ENCODE measurements around the gene CGNL1.

The CGNL1 gene

DNA sequence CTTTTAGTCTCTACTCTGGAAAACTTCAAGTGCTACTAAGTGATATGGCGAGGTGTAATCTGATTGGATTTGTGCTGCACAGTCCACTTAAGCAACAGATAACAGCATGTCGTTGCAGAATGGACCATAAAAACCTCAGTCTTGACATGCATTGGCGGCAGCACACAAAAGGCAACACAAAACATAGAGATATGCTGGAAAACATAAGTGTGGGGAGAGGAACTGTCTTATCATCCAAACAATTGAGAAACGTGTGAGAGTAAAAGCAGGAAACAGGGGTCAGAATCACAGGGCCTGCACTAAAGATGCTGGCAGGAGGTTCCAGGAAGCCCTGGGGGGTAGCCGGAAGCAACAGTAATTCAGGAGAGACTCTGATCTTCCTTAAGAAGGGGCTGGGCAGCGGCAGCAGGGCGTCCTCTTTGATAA, 82.1 kb downstream of the CGNL1 start:
- no peak for DNase-seq

DNA sequence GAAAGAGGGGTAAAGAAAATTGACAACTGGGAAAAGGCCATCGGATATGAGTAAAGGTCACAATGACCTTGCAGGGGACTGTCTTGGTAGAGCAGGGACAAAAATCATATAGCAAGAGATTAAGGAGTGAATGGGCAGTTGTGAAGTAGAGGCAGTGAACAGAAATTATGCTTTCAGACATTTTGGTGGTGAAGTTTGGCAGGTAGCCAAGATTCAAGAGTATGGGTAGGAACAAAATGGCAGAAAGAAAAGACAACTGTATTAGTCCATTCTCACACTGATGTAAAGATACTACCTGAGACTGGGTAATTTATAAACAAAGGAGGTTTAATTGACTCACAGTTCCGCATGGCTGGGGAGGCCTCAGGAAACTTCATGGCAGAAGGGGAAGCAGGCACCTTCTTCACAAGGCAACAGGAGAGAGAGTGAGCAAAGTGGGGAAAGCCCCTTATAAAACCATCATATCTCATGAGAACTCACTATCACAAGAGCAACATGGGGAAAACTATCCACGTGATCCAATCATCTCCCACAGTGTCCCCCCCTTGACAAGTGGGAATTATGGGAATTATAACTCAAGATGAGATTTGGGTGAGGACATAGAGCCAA, 84.0 kb downstream of the CGNL1 start:
- no peak for DNase-seq

DNA sequence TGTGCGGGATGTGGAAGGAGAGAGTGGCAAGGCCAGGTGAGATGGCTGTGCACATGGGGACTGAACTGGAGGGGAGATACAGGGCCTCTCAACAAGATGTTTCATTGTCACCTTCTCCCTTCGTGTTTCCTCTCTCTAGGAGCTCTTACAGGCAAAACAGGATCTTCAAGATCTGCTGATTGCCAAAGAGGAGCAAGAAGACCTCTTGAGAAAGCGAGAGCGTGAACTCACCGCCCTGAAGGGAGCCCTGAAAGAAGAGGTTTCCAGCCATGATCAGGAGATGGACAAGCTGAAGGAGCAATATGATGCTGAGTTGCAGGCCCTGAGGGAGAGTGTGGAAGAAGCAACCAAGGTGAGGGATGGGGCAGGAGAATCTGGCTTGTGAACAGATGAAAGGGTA, 85.2 kb downstream of the CGNL1 start:
- no peak for DNase-seq

DNA sequence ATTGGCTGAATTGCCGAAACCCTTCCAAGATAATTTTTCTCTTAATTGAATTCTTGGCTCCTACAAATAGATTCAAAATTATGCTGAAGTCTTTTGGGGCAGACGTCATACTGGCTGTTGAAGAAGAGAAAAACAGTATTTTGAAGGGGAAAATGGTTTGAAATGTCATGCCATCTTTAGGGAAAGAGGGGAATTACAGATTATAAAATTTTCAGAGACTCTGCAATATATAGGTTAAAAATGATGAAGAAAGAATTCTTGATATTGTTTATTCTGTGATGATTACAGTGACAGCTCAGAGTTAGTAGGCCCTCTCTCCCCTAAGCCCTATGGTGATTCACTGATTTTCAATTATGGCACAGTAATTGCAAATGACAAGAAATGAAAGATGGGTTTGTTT, 86.1 kb downstream of the CGNL1 start:
- no peak for DNase-seq

DNA sequence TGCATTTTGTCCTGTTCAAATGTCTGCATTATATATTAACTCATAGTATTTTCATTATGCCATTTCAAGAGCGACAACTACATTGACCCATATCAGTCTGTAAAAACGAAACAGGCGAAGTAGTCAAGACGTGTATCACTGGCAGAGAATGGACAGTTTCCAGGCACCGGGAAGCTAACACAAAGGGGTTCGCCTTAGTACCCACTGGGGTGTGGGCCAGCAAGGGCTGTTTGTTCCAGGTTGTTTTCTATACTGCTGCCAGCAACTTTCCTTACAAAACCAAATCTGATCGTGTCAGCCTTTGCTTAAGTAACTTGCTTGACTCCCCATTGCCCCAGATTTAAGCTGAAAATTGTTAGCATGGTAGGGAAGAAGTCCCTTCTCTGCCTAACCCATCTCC, 87.1 kb downstream of the CGNL1 start:
- DNase-seq: no peak

DNA sequence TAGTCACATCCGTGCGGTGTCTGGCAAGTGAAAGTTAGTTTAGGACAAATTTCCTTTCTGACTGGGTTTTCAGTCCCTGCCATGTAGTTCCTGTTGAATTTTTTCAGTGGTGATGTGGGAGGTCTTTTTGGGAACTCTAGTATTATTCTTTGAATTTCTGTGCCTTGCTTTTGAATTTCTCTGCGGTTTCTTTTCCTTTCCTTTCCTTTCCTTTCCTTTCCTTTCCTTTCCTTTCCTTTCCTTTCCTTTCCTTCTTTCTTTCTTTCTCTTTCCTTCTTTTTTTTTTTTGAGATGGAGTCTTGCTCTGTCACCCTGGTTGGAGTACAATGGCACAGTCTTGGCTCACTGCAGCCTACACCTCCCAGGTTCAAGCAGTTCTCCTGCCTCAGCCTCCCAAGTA, 88.2 kb downstream of the CGNL1 start:
- no peak for DNase-seq

DNA sequence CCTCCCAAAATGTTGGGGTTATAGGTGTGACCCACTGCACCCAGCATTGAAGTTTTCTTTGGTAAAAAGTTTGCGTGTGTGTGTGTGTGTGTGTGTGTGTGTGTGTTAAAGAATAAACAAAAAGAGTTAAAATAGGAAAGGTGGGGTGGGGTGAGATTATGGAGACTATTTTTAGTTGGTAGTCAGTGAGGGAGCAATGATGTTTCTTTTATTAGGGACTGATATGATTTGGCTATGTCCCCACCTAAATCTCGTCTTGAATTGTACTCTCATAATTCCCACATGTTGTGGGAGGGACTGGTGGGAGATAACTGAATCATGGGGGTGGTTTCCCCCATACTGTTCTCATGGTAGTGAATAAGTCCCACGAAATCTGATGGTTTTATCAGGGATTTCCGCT, 92.2 kb downstream of the CGNL1 start:
- no peak for DNase-seq

DNA sequence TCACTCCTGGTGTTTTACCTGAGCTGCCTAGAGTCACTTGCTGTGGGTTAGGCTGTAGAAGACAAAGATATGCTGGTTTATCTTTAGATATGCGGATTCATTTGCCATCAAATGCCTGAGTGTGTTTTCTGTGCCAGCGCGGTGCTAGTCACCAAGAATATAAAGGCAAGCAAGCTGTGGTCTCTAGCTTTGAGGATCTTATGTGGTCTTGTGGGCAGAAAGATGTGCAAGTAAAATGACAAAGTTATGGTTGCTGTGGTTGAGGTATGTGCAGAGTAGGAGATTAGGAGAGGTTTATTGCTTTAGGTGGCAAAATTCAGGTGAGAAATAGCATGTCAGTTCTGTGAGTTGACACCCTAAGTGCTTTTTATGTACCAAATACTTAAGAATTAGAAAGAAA, 94.2 kb downstream of the CGNL1 start:
- DNase-seq: no peak

DNA sequence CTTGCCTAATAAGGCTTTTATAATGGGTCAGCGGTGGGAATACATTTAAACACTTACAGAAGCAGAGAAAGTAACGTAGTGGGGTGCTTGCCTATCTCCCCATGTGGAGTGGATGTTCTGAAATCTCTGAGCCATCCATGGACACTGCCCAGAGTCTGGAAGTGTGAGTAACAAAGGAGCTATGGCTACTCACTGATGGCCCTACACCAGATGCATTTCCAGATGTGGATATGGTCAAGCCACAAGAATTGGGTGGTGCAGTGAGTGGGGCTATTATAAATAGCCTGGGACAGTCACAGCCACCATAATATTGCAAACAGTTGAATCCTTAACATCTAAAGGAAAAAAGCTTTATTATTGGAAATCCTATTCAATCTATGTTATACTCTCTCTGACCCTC, 96.6 kb downstream of the CGNL1 start:
- no peak for DNase-seq

DNA sequence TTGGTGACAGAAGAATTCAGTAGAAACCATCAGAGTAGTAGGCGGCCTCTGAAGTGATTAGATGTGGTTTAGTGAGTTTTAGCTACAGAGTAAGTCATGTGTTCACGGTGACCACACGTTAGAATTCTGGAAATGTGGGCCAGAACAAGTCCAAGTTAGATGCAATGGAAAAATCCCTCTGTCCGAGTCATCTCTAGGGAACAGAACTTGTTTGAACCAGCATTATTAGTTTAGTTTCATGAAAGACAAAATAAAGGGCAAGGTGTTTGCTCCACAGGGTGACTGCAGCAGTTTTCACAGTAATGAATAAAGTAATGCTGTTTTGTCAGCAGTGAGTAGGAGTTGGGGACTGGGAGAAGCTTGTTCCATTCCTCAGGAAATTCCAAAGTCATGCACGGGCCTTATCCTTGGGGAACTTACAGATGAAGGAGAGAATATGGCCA, 100.2 kb downstream of the CGNL1 start:
- DNase-seq: no peak

DNA sequence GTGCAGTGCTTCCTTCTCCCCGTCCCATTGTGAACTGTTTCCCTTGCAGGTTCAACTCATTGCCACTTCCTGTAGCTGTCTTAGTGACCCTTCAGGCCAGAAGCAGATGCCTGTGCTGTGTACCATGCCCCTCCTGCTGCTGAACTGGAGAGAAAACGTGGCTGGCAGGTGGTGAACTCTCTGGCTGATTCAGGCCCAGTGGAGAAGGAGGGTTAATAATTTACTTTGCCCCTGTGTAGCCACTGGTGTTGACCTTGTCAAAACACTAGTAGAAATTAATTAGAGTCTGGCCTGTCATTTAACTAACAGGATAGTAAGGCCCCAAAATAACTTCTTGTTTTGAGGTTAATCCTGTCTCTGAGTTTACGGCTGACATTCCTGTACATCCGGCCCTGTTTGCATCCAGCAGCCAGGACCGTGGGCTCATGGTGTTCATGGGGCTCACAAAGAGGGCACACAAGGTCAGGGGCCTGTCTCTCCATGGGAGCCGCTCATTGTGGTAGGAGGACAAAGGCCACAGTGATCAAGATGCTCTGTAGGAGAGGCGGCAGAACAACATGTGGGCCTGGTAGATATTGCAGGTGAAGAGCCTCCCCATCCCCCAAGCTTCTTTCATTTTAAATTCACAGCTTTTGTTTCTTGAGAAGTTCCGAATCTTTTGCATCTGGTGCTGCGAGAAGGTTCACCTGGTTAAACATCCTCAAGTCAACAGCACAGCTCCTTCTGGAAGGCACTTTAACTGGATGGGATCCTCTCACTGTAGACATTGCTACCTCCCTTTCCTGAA, 101.6 kb downstream of the CGNL1 start:
- DNase-seq: no peak

DNA sequence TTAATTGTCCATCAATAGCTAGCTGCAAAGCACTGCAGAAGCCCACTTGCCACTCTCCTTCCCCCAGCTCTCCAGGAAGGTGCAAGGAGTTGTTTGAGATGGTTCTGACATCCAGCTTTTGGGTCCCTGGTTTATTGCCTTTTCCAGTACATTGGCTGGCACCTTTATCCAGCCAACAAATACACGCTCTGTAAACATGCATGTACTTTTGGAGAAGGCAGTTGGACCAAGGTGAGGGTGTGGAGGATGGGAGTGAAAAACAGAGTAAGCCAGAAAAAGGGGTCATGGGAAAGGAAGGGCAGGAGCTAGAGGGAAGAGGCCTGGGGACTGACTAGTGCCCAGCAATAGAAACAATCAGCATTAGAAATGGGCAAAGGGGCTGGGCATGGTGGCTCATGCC, 102.7 kb downstream of the CGNL1 start:
- no peak for DNase-seq

DNA sequence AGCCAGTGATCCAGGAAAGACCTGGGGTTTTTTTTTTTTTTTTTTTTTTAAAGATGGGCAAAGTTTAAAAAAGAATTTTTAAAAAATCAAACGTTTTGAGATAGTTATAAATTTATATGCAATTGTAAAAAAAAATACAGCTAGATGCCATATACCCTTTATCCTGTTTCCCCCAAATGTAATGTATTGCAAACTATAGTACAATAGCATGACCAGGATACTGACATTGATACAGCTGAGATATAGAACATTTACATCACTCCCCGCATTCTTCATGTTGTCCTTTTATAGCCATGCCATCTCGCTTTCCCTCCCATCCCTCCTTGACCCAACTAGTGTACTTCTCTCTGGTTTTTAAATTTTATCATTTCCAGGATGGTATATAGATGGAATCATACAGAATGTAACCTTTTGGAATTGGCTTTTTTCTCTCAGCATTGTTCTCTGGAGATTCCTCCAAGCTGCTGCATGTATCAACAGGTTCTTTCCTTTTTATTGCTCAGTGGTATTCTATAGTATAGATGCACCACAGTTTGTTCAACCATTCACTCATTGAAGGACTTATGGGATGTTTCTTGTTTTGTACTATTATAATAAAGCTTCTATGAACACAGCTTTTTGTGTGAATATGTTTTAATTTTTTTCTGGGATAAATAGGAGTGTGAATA, 104.9 kb downstream of the CGNL1 start:
- no peak for DNase-seq

DNA sequence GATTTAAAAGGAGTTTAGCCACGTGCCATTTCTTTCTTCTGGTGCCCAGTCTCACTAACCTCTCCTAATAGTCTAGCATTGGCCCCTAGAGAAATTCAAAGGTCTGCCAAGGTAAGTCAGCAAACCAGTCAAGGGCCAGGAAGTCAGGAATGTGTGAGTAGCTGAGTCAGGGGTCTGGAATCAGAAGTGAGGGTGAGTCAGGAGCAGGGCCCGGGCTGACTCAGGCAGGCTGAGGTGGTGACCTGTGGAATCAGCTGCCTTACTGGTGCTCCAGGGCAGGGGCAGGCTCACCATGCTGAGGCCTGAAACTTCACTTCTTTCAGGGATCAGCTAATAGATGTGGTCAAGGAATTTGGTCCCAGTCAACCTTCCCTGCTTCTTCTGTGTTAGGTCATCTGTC, 109.6 kb downstream of the CGNL1 start:
- no peak for DNase-seq

DNA sequence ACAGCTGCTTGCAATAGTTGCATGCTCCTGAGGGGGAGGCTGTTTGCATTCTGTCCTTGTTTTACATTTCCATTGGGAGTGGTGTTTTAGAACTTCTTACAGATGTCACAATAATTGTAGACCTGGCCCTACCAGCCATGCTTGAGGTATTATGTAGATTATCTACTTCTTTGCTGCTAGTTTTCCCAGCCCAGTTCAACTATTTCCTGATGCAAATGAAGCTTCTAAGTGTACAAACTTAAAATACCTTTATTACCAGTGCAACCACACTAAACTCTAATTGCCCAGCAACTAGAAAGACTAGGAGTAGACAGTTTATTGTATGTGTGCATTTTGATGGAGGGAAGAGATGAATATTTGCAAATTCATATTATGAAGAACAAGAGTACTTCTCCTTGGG, 110.5 kb downstream of the CGNL1 start:
- DNase-seq: no peak

DNA sequence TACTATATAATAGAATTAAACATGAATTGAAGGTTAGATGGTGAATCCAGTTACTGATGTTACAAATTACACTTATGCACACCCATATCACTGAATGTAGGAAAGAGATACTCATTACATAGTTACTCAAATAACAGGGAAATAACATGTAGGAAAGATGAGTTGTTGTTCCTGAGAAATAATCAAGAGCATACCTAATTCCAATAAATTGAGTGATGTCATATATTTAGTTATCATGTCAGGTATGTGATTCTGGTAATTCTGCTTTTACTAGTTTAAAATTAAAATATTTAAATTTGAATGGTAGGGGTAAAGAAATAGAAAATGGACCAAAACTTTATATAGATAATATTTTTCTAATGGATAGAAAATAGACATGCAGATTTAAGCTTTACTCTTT, 112.8 kb downstream of the CGNL1 start:
- DNase-seq: no peak

DNA sequence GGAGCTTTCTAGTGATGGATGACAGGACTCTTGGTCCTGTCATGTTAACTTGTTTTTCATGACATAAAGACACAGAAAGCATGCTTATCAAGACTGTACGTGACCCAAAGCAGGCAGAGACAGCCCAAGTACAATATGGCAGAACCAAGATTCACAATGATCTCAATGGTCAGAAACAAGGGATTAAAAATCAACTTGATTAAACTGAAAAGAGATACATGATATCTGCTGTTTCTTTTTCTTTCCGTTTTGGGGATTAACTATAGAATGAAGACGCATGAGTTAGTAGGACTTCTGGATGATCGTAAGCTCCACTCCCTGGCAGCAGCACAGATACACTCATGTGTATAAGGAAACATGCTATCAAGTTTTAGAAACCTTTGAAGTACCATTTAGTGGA, 117.0 kb downstream of the CGNL1 start:
- no peak for DNase-seq

DNA sequence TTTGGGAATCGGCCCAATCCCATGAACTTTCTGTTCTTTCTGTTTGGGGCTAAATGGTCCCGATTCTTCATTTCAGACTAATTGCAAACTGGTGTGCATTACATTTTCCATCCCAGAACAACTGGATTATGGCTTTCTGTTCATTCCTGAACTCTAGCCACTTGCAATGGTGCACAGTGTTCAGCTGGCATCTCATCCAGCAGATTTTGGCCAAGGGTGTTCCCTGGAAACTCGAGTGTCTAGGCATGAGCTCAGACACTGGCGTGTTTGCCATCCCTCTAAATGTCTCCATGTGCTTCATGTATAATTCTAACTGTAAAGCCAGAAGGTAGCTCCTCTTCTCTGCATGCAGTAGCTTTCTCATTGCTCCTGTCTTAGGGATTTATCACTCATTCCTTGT, 118.3 kb downstream of the CGNL1 start:
- no peak for DNase-seq

DNA sequence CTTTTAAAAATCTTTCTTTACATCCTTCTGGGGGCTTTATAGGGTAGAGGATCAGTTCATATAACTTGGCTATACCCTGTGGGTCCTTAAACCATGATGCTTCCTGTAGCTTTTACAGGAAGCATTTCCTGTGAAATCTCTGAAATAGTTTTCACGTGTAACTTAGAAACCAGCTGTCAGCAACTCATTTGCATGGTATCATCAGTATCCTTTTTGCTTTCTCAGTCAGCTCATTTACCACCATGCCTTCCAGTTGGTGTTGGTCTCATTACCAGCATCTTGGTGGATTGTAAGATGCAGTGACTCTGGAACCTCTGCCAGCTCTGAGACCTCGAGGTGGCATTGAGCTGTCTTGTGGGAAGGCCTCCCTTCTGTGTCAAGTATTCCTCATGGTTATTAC, 118.7 kb downstream of the CGNL1 start:
- no peak for DNase-seq

DNA sequence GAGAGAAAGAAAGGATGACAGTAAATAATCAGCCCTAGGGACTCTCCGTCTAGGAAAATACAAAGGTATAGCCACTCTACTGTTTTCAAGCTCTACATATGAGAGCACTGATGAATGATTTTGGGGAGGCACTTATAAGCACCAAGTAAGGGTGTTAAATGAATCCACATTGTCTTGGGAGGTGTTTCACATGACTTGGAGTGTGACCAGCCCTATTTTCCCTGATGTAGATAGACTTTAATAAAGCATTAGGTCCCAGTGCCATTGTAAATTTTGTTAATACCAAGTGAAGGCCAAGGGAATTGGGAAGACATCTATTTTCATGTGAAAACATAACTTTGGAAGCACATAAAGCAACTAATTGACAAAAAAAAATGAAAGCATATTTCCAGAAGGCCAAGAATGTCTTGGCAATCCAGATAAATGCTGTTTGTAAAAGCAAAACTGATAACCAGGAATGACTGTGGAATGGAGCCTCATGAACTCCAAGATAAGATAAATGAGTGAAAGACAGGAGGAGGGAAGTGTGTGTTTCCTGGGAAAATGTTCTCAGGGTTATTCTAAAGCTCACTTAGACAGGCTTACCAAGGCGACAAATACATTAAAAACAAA, 119.4 kb downstream of the CGNL1 start:
- DNase-seq: no peak

DNA sequence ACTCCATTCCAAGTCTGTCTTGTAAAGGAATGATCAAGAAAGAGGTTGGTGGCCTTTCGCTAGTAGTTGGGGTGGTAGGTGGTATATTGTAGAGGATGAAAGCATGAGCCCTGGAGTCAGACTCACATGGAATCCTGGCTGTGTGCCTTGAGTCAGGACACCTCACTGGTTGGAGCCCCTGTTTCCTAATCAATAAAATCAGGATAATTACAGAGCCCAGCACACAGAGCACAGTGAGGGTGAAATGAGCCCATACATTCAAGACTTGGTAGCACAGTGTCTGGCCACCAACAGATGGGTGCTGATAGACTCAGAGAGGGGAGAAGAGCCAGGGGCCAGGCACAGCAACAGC, 120.3 kb downstream of the CGNL1 start:
- no peak for DNase-seq

DNA sequence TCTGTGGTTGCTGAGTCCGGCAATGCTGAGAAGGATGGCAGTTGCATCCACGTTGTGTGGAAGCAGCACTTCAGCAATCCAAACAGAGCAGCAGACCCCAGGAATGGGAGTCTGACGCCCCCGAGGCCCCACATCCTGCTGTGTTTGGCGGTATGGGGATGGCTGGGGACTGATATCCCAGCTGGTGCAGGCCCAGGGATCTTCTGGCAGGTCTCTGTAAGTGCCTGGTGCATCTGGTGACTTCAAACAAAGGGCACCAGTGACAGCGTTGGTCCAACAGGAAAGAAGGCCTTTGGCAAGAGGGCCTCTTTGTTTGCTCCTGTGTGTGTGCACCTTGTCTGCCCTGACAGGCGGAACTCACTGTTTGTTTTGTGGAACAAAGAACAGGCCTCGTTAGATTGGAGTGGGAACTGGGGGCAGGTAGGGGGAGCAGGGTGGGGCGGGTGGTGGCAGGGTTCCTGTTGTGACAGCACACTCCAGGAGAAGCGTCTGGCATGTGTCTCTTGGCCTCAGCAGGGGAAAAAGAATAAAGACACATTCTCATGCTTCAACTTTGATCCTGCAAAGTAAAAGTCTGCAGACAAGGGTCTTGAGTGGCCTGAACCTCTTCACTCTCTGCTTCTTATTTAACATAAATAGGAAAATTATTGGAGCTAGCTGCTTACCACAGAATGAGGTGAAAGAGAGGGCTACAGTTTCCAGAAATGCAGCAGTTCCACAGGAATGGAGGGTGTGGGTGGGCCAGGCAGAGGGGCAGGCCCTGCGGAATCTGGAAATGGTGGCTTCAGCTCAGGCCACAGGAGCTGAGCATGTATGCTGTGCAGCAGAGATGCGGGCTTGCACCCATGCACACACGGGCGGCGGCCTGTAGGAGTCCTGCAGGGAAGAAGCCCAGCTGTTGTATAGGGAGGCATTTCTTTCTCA, 120.9 kb downstream of the CGNL1 start:
- no peak for DNase-seq

DNA sequence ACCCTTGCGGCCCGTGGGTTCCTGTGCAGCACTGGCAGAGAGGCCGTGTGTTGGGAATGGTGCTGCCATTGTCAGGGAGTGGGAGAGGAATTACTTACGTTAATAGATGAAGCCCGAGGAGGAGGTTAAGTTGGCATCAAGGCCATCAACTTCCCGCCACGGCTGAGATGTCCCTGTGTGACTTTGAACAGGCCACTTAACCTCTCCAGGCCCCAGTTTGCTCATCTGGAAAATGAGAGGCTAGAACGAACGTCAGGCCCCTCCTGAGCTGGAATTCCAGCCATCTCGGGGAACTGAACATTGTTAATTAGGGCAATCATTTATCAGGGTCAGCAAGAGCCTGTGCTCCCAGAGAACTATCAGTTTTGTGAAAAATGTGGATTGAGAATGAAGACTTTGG, 124.0 kb downstream of the CGNL1 start:
- DNase-seq: no peak

All from CD4-positive, alpha-beta T cell treated with Interferon alpha-2 for 1 hour (primary cell).